T-helper 1 cell treated with Interleukin-12 subunit alpha and Interleukin-12 subunit beta and Interleukin-4 antibody, amounts not matched to agents 30 μg/mL and 1 μg/mL, for 36 hours (primary cell): ENCODE results near the gene MAK.
"Not testable (repeated sequence)": the region's sequence is repeated elsewhere in the genome, so short reads cannot be mapped to it uniquely, and the experiment has no call there.

Experiments
- H3K27ac Mint-ChIP-seq: one replicate; pipeline ENCODE4 v1.8.0; 2021; ENCODE audit warnings: mild to moderate bottlenecking, mixed read lengths
- H3K27me3 Mint-ChIP-seq: one replicate; pipeline ENCODE4 v1.8.0; 2021; ENCODE audit warnings: low read depth, mixed read lengths
- H3K36me3 Mint-ChIP-seq: one replicate; pipeline ENCODE4 v1.8.0; 2021; ENCODE audit warnings: low read depth, mixed read lengths
- H3K4me1 Mint-ChIP-seq: one replicate; pipeline ENCODE4 v1.8.0; 2021; ENCODE audit warnings: low read depth, mixed read lengths
- H3K4me3 Mint-ChIP-seq: one replicate; pipeline ENCODE4 v1.8.0; 2021; ENCODE audit warnings: mild to moderate bottlenecking, moderate library complexity, mixed read lengths
- H3K9me3 Mint-ChIP-seq: one replicate; pipeline ENCODE4 v1.8.0; 2021; ENCODE audit warnings: mixed read lengths

Gene MAK

DNA sequence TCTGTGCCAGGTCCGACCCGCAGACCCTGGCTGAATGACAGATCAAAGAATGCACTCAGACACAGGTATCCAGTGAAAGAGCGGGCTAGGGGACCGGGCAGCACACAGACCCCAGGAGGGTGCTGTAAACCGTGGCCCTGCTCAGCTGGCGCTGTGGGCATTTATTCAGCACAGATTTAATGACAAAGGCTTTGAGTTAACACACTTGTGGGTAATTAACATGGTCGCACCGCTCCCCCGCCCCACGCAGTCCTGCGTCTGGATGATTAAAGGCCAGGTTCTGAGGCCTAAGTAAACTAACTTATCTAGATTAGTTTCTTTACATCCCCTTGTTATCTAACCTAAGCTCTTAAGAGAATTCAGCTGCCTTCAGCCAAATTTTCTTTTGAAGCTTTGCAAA lies 3.5 kb downstream of the MAK start:
- Mint-ChIP-seq H3K27ac (no peak overlapping the region), H3K36me3 (peaks cover 3% of the 10 kb centered on the region), H3K4me1 (peaks cover 22% of the 10 kb centered on the region), H3K9me3 (no peaks in the 10 kb centered on the region), H3K27me3 (peaks cover 34% of the 10 kb centered on the region), H3K4me3 (no peak overlapping the region)

DNA sequence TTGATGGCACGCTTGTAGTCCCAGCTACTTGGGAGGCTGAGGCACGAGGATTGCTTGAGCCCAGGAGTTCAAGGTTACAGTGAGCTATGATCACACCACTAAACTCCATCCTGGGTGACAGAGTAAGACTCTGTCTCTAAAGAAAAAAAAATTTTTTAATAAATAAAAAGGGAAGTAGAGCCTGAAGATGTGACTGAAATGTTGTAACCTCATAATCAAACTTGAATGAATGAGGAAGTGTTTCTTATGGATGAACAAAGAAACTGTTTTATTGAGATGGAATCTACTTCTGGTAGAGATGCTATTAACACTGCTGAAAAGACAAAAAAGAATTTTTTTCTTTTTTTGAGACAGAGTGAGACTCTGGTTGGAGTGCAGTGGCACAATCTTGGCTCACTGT lies 6.7 kb downstream of the MAK start:
- Mint-ChIP-seq H3K27me3 (peaks cover 13% of the 10 kb centered on the region), H3K4me1 (no peaks in the 10 kb centered on the region), H3K36me3 (no peaks in the 10 kb centered on the region), H3K4me3 (no peak overlapping the region), H3K27ac (no peak overlapping the region), H3K9me3 (no peaks in the 10 kb centered on the region)

DNA sequence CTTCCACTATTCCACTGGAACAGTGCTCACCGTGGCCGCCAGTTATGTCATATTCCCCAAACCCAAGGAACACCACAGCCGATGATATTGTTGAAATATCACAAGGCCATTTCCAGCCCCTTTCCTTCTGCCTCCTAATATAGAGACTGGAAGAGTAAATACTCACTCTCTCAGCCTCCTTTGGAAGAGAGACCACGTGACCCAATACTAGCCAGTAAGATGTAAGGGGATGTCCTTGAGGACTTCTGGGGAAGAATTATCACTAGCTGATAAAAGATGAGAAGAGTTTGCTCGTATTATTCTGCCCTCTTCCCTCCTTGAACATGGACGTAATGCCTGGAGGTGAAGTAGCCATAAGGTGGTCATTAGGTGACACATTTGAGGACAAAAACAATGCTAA lies 13.5 kb downstream of the MAK start:
- no peaks in the 10 kb centered on the region for H3K27me3 Mint-ChIP-seq
- H3K27ac Mint-ChIP-seq, result no peak overlapping the region
- no peak overlapping the region for H3K4me3 Mint-ChIP-seq
- H3K36me3 Mint-ChIP-seq, result no peaks in the 10 kb centered on the region
- no peaks in the 10 kb centered on the region for H3K4me1 Mint-ChIP-seq
- H3K9me3 Mint-ChIP-seq, result no peaks in the 10 kb centered on the region

DNA sequence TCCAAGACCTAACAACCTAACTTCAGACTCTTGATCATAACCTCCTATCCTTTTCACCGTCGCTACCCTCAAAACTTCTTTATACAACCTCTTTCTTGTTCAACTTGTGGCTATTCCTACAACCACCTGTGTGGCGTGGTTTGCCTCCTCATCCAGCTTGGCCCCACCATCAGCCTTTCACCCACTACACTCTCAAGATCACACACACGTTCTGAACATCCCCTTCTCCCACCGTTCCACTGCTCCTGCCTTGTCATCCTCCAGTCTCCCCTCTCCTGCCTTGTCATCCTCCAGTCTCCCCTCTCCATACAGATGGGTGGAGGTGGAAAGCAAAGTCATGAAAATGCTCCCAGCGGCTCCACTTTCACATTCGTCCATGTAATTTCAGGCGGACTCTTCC lies 14.0 kb downstream of the MAK start:
- Mint-ChIP-seq H3K36me3 (no peaks in the 10 kb centered on the region), H3K9me3 (no peaks in the 10 kb centered on the region), H3K4me3 (no peak overlapping the region), H3K4me1 (no peaks in the 10 kb centered on the region), H3K27ac (no peak overlapping the region), H3K27me3 (no peaks in the 10 kb centered on the region)

DNA sequence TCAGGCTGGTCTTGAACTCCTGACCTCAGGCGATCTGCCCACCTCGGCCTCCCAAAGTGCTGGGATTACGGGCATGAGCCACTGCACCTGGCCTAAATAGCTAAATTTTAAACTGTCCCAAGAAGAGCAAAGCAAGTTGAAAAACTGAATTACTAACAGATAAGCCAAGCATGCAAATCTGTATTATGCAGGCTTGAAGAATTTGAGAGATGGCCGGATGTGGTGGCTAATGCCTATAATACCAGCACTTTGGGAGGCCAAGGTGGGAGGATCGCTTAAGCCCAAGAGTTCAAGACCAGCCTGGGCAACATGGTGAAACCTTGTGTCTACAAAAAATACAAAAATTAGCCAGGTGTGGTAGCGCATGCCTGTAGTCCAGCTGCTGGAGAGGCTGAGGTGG lies 24.2 kb downstream of the MAK start:
- not testable (repeated sequence) for H3K4me1 Mint-ChIP-seq, H3K4me3 Mint-ChIP-seq, H3K9me3 Mint-ChIP-seq, H3K36me3 Mint-ChIP-seq, H3K27me3 Mint-ChIP-seq, H3K27ac Mint-ChIP-seq

DNA sequence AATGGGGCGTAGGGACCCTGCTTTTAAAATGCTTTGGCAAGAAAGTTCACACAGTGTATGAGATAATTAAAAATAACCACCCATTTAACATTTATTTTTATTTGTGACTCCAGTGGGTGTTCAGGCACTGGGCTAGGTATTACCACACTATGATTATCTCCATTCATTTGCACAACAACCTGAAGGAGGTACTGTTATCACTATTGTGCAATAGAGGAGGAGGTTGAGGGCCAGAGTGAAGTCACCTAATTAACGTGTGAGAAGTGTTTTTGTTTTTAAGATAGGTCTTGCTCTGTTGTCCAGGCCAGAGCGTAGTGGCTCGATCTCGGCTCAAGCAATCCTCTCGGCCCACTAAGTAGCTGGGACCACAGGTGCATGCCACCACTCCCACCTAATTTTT lies 29.2 kb downstream of the MAK start:
- H3K4me3 Mint-ChIP-seq, result no peak overlapping the region

DNA sequence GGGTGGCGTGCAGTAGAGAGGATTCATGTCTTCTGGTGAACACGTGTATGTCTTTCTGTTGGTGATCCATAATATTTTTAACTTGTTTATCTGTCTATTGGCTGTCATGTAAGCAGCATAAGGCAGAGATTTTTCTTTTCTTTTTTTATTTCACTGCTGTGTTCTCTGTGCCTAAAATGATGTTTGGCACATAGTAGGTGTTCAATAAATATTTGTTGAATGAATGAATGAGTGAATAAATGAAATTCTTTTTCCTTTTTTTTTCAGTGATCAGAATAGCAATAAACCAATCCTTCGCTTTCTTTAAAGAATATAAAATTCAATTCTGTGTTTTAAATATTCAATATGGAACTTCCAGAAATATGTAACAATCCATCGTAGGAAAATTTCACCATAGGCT lies 30.0 kb downstream of the MAK start:
- Mint-ChIP-seq H3K36me3 (no peaks in the 10 kb centered on the region), H3K4me1 (no peaks in the 10 kb centered on the region), H3K9me3 (no peaks in the 10 kb centered on the region), H3K27ac (no peak overlapping the region), H3K4me3 (no peak overlapping the region), H3K27me3 (no peaks in the 10 kb centered on the region)

More for the DNA sequence above, 29.2 kb downstream of the MAK start:
- Mint-ChIP-seq H3K9me3 (no peaks in the 10 kb centered on the region), H3K4me1 (no peaks in the 10 kb centered on the region), H3K27me3 (no peaks in the 10 kb centered on the region), H3K27ac (no peak overlapping the region), H3K36me3 (no peaks in the 10 kb centered on the region)

DNA sequence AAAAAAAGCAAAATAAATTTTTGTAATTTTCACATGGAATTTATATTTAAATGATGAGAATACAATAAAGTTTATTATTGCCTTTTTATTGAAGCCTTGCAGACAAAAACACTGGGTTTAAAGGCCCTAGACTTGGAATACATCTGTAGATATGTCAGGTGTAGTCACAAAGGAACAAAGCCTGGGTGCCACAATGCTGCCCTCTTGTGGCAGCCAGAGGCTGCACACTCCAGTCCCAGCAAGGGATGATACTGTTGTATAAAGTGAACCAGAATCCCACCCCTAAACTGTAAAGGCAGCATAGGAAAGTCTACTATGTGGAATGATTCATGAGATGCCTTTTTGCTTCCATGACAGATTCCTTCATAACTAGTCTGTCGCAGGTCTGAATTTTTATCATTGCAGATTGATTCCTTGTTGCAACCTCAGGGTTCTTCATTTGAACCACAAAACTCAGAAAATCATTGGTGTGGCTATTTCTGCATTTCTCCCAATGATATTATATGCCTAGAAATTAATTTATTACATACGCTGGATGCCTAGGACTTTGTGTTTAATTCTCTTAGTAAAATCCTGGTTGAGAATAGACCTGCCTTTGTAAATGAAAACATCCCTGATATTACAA lies 37.0 kb downstream of the MAK start:
- Mint-ChIP-seq H3K27ac (no peak overlapping the region), H3K36me3 (no peaks in the 10 kb centered on the region), H3K4me1 (no peaks in the 10 kb centered on the region), H3K9me3 (no peaks in the 10 kb centered on the region), H3K27me3 (no peaks in the 10 kb centered on the region), H3K4me3 (no peak overlapping the region)

DNA sequence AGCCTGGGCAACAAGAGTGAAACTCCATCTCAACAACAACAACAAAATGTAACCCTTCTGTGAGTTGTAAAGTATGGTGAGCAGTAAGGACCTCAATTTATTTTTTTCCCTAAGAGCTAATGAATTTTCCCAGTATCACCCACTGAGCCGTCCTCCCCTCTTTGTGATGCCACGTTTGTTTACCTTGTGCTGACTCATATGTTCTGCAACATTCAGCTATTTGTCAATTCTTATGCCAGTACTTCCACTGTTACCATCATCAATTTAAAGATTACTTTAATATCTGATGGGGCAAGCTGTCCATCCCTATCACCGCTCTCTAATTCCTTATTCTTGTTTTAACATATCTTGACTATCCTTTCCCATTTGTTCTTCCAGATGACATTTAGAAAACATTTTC lies 37.5 kb downstream of the MAK start:
- no peaks in the 10 kb centered on the region for H3K9me3 Mint-ChIP-seq
- no peaks in the 10 kb centered on the region for H3K4me1 Mint-ChIP-seq
- no peak overlapping the region for H3K27ac Mint-ChIP-seq
- no peaks in the 10 kb centered on the region for H3K36me3 Mint-ChIP-seq
- no peak overlapping the region for H3K4me3 Mint-ChIP-seq
- H3K27me3 Mint-ChIP-seq, result no peaks in the 10 kb centered on the region

DNA sequence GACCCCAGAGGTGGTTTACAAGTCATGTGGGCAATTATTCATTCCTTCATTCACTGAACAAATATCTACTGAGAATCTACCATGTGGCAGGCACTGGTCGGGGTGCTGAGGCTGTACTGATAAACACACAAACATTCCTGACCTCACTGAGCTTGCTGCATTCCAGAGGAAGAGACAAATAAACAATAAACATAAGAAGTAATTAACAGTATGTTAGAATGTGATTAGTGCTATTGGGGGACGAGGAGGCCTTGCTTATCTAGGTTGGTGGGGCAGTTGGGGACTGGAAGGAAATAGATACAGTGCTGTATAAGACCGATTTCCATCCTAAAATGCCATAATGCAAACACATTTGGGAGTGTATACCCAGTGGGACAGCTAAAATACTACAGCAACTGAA lies 44.1 kb downstream of the MAK start:
- Mint-ChIP-seq H3K36me3 (peaks cover 2% of the 10 kb centered on the region), H3K4me3 (no peak overlapping the region), H3K9me3 (no peaks in the 10 kb centered on the region), H3K4me1 (no peaks in the 10 kb centered on the region), H3K27me3 (no peaks in the 10 kb centered on the region), H3K27ac (no peak overlapping the region)

DNA sequence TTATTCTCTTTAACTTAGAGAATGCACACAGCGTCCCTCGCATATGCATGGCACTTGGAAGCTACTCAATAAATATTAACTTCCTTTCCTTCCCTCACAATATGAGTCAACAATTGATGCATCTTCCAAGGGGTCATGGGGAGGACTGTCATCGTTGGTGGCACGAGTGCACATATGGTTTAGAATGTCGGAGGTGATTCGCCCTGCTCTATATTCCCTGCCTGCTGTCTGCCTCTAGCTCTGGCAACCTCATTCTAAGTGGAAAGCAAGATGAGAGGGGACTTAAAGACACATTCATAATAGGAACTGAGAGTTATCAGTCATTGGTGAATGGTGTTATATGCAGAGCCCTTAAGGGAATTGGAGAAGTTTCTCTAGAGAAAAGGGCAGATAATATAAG lies 44.6 kb downstream of the MAK start:
- Mint-ChIP-seq H3K4me1 (no peaks in the 10 kb centered on the region), H3K27me3 (no peaks in the 10 kb centered on the region)

DNA sequence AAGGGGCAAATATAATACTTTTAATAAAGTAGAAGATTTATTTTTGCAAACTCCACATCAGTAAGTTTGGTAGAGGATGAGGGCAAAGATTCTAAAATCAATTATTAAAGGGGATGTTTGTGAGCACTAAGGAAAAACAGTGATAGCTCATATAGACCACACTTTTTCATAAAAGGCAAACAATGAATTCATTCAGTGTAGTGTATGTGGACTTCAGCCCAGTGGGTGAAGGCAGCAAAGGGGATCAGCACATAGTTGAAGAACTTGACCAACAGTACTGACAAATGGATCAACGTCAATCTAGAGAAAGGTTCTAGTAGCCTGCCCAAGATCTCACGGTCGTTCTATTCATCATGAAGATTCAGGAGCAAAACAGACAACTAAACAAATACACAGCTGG lies 45.3 kb downstream of the MAK start:
- Mint-ChIP-seq H3K4me3 (no peak overlapping the region), H3K4me1 (no peaks in the 10 kb centered on the region), H3K27me3 (no peaks in the 10 kb centered on the region), H3K9me3 (no peaks in the 10 kb centered on the region), H3K27ac (no peak overlapping the region), H3K36me3 (peaks cover 2% of the 10 kb centered on the region)

More for the DNA sequence above, 44.6 kb downstream of the MAK start:
- peaks cover 2% of the 10 kb centered on the region for H3K36me3 Mint-ChIP-seq
- H3K9me3 Mint-ChIP-seq, result no peaks in the 10 kb centered on the region
- no peak overlapping the region for H3K4me3 Mint-ChIP-seq
- no peak overlapping the region for H3K27ac Mint-ChIP-seq

DNA sequence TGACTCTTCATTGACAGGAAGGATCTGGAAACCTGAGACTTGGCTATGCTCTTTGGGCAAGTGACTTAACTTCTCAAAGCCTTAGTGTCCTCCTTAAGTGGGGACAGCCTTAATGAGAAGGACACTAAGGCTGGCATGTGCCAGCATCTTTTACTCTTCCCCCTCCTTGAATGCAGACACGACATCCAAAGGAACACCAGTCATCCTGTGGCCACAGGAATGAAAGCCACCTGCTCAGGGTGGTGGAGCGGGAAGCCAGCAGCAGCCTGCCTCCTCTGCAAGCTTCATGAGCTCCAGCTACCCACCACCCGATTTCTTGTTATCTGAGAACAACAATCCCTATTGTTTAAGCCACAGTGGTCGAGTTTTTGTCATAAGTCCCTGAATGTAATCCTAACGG lies 46.2 kb downstream of the MAK start:
- Mint-ChIP-seq H3K4me3 (no peak overlapping the region), H3K27ac (no peak overlapping the region), H3K27me3 (no peaks in the 10 kb centered on the region), H3K9me3 (no peaks in the 10 kb centered on the region), H3K4me1 (no peaks in the 10 kb centered on the region), H3K36me3 (peaks cover 2% of the 10 kb centered on the region)

DNA sequence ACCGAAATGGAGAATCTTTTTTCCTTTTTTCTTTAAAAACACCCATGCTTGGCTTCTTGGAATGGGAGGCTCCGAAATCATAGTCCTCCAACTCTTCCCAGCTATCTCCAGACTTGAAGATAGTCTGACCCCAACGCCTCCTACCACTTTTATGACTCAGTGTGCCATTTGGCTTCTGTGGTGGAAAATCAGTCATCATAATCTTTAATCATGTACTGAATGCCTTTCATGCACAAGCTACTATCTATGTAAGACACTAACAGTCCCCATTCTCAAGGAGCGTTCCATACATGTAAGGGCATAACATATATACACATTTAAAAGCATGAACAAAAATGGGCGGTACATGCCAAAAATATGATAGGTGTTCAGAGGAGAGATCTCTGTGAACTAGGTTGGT lies 46.7 kb downstream of the MAK start:
- Mint-ChIP-seq H3K4me1 (no peaks in the 10 kb centered on the region), H3K9me3 (no peaks in the 10 kb centered on the region), H3K36me3 (peaks cover 2% of the 10 kb centered on the region), H3K27me3 (no peaks in the 10 kb centered on the region), H3K4me3 (no peak overlapping the region), H3K27ac (no peak overlapping the region)

DNA sequence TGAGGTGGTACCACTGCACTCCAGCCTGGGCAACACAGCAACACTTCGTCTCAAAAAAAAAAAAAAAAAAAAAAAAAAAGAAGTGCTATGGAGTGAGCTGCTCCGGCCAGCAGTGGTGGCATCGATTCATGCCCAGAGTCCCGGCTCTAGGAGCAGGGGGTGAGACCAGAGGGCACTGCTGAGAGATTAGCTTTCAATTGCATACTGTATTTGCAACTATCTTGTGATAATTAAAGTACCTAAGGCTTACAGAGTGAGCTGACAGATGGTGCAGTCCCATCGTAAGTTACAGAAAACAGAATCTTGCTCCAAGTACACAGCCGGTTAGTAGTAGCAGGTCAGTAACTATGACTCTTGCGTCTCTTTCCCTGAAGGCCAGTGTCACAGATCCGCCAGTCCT lies 59.3 kb downstream of the MAK start:
- H3K36me3 Mint-ChIP-seq, result peaks cover 16% of the 10 kb centered on the region
- H3K27ac Mint-ChIP-seq, result no peak overlapping the region
- no peak overlapping the region for H3K4me3 Mint-ChIP-seq
- no peaks in the 10 kb centered on the region for H3K27me3 Mint-ChIP-seq
- peaks cover 10% of the 10 kb centered on the region for H3K4me1 Mint-ChIP-seq
- no peaks in the 10 kb centered on the region for H3K9me3 Mint-ChIP-seq

DNA sequence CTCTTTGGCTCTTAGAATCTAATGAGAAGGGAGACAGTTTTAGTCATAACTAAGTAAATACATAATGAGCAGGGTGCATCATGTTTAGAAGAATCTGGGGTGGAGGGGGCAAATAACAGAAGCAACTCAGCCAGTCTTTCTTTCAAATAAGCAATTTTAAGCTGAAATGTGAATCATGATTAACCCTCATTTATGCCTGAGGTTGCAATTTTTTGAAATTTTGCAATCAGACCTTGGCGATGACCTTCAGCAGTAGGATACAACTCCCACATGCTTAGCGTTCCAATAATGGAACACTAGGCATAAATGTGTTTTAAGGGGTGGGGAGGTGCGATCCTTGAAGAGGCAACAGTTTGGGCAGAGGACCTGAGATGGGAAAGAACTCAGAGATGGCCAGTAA lies 60.1 kb downstream of the MAK start:
- H3K36me3 Mint-ChIP-seq, result peaks cover 13% of the 10 kb centered on the region
- H3K4me1 Mint-ChIP-seq, result peaks cover 10% of the 10 kb centered on the region
- no peak overlapping the region for H3K27ac Mint-ChIP-seq
- no peaks in the 10 kb centered on the region for H3K9me3 Mint-ChIP-seq
- H3K27me3 Mint-ChIP-seq, result no peaks in the 10 kb centered on the region
- no peak overlapping the region for H3K4me3 Mint-ChIP-seq
